SK-N-SH (cell line): ENCODE measurements around the gene DCBLD1. TPM values are rescaled to one million over a fixed set of nuclear protein-coding genes. Genes with fewer than 3 reads are reported as not detected.
A peak's percentile ranks its signal among the peaks of the same experiment; 100 is the strongest.

ENCODE experiments used
- CTCF ChIA-PET: fragments of 300-600, 350-600 bp; formaldehyde crosslinking; extraction: SDS; loops from one replicate; lab custom pipeline; 2021; lab: Yijun Ruan, JAX
- POLR2A ChIA-PET: fragments of 350-600 bp; sonication (Branson Sonifier 250); formaldehyde crosslinking; extraction: SDS; loops from one replicate; lab custom pipeline; 2020; ENCODE audit warnings: antibody characterized with exemption, inconsistent platforms; lab: Yijun Ruan, JAX
- DNase-seq: peaks from one replicate; pipeline ENCODE4 v3.0.0; 2012
- H2AFZ ChIP-seq: fragments of 200-600 bp; sonication (generic); 2 replicates; pipeline ENCODE4 v1.8.1; 2016; ENCODE audit warnings: antibody characterized with exemption, mild to moderate bottlenecking, low read depth
- H3F3A ChIP-seq: fragments of 200-600 bp; sonication (generic); replicated peaks from 2 replicates; pipeline ENCODE3; 2016; ENCODE audit warnings: antibody characterized with exemption, mild to moderate bottlenecking; ENCODE audit not compliant: insufficient read depth
- H3K27ac ChIP-seq, 2 experiments: fragments of 200-500 bp in 1 of 2; fragments of 200-600 bp in 1 of 2; sonication (Bioruptor generic) in 1 of 2; sonication (generic), shearing (Covaris generic) in 1 of 2; 2 replicates each; pipeline versions ENCODE4 v1.5.1 to v1.6.1; 2014 to 2016; ENCODE audit warnings: low read depth in 2 of 2, inconsistent platforms in 1 of 2, low read length in 1 of 2, mild to moderate bottlenecking in 1 of 2, mixed read lengths in 1 of 2
- H3K27me3 ChIP-seq: fragments of 200-600 bp; sonication (generic), shearing (Covaris generic); 2 replicates; pipeline ENCODE4 v1.6.1; 2016; ENCODE audit warnings: mixed run types; ENCODE audit not compliant: insufficient read depth
- H3K36me3 ChIP-seq, 2 experiments: fragments of 200-500 bp in 1 of 2; fragments of 200-600 bp in 1 of 2; sonication (Bioruptor generic) in 1 of 2; sonication (generic) in 1 of 2; replicated peaks in 1 of 2; 2 replicates each; pipeline versions ENCODE3 to v1.5.1; 2014 to 2016; ENCODE audit warnings: low read length in 1 of 2, mild to moderate bottlenecking in 1 of 2; ENCODE audit not compliant: insufficient read depth in 2 of 2, control insufficient read depth in 1 of 2
- H3K4me1 ChIP-seq, 2 experiments: fragments of 200-500 bp in 1 of 2; fragments of 200-600 bp in 1 of 2; sonication (Bioruptor generic) in 1 of 2; sonication (generic), shearing (Covaris generic) in 1 of 2; 2 replicates each; pipeline versions ENCODE4 v1.5.1 to v1.6.1; 2014 to 2016; ENCODE audit warnings: low read depth in 1 of 2, low read length in 1 of 2, mixed run types in 1 of 2; ENCODE audit not compliant: insufficient read depth in 2 of 2, control insufficient read depth in 1 of 2
- H3K4me2 ChIP-seq: fragments of 200-600 bp; sonication (generic), shearing (Covaris generic); 2 replicates; pipeline ENCODE4 v1.6.1; 2017; ENCODE audit warnings: mixed run types
- H3K4me3 ChIP-seq, 2 experiments: fragments of 200-500 bp in 1 of 2; fragments of 200-600 bp in 1 of 2; sonication (Bioruptor generic) in 1 of 2; sonication (generic), shearing (Covaris generic) in 1 of 2; 2 replicates each; pipeline versions ENCODE4 v1.5.1 to v1.8.1; 2014 to 2016; ENCODE audit warnings: low read depth in 2 of 2, inconsistent platforms in 1 of 2, low read length in 1 of 2, mild to moderate bottlenecking in 1 of 2, mixed read lengths in 1 of 2, moderate library complexity in 1 of 2
- H3K79me2 ChIP-seq: fragments of 200-600 bp; sonication (generic); 2 replicates; pipeline ENCODE4 v1.8.1; 2017; ENCODE audit warnings: mild to moderate bottlenecking; ENCODE audit not compliant: insufficient read depth
- H3K9ac ChIP-seq: fragments of 200-600 bp; sonication (generic); 2 replicates; pipeline ENCODE4 v1.6.1; 2017; ENCODE audit warnings: mixed run types
- H3K9me2 ChIP-seq: fragments of 200-600 bp; sonication (generic); 2 replicates; pipeline ENCODE4 v1.6.1; 2017; ENCODE audit warnings: mixed run types
- H3K9me3 ChIP-seq: fragments of 200-600 bp; sonication (generic); 2 replicates; pipeline ENCODE4 v1.6.1; 2017; ENCODE audit warnings: mixed run types, mild to moderate bottlenecking, moderate library complexity
- H4K20me1 ChIP-seq: fragments of 200-600 bp; sonication (generic); 2 replicates; pipeline ENCODE4 v1.6.1; 2017; ENCODE audit warnings: mild to moderate bottlenecking, mixed run types; ENCODE audit not compliant: insufficient read depth
- CHD2 ChIP-seq: fragments of 150-350 bp; IDR thresholded peaks from 2 replicates; pipeline ENCODE4 v1.6.1; 2018; ENCODE audit warnings: low read length; ENCODE audit not compliant: partially characterized antibody
- ELF1 ChIP-seq: IDR thresholded peaks from 2 replicates; pipeline ENCODE4 v1.4.0; 2012
- EZH2phosphoT487 ChIP-seq: fragments of 200-600 bp; sonication (generic); IDR thresholded peaks from 2 replicates; pipeline ENCODE4 v1.6.1; 2017; ENCODE audit warnings: low read depth, mixed run types, mild to moderate bottlenecking, antibody characterized with exemption, moderate library complexity, borderline replicate concordance
- FOSL2 ChIP-seq: IDR thresholded peaks from 2 replicates; pipeline ENCODE4 v1.4.0; 2012; ENCODE audit warnings: low read depth, mild to moderate bottlenecking, moderate library complexity, borderline replicate concordance
- FOXJ3 ChIP-seq: sonication (generic); formaldehyde crosslinking; IDR thresholded peaks from 2 replicates; pipeline ENCODE4 v1.5.1; 2020; ENCODE audit warnings: mild to moderate bottlenecking, missing genetic modification reagents
- JUND ChIP-seq: IDR thresholded peaks from 2 replicates; pipeline ENCODE4 v1.4.0; 2012
- MAX ChIP-seq: IDR thresholded peaks from 2 replicates; pipeline ENCODE4 v1.4.0; 2012; ENCODE audit warnings: low read depth
- MXI1 ChIP-seq: IDR thresholded peaks from 2 replicates; pipeline ENCODE4 v1.6.1; 2012; ENCODE audit warnings: mild to moderate bottlenecking, low read depth, low read length, improper control_type of control experiment
- NFIC ChIP-seq: IDR thresholded peaks from 2 replicates; pipeline ENCODE4 v1.4.0; 2012; ENCODE audit warnings: borderline replicate concordance
- NRF1 ChIP-seq: IDR thresholded peaks from 2 replicates; pipeline ENCODE4 v1.6.1; 2012; ENCODE audit warnings: low read depth, mild to moderate bottlenecking, low read length
- POLR2AphosphoS5 ChIP-seq: IDR thresholded peaks from 2 replicates; pipeline ENCODE4 v1.6.1; 2012; ENCODE audit warnings: low read depth, low read length
- RCOR1 ChIP-seq: fragments of 150-350 bp; IDR thresholded peaks from 2 replicates; pipeline ENCODE4 v1.6.1; 2017; ENCODE audit warnings: antibody characterized with exemption, low read length
- RFX5 ChIP-seq: IDR thresholded peaks from 2 replicates; pipeline ENCODE4 v1.6.1; 2012; ENCODE audit warnings: mild to moderate bottlenecking, improper control_type of control experiment, low read length
- SMC3 ChIP-seq: IDR thresholded peaks from 2 replicates; pipeline ENCODE4 v1.6.1; 2012; ENCODE audit warnings: low read depth, low read length, improper control_type of control experiment
- TAF1 ChIP-seq: IDR thresholded peaks from 2 replicates; pipeline ENCODE4 v1.6.1; 2012; ENCODE audit warnings: low read depth, mild to moderate bottlenecking, low read length, moderate library complexity, borderline replicate concordance
- TCF12 ChIP-seq: IDR thresholded peaks from 2 replicates; pipeline ENCODE4 v1.4.0; 2012
- TEAD4 ChIP-seq: IDR thresholded peaks from 2 replicates; pipeline ENCODE4 v1.4.0; 2012; ENCODE audit warnings: mild to moderate bottlenecking, borderline replicate concordance; ENCODE audit not compliant: insufficient read depth
- YY1 ChIP-seq: IDR thresholded peaks from 2 replicates; pipeline ENCODE4 v1.4.0; 2012; ENCODE audit warnings: low read depth, mild to moderate bottlenecking
- ZBTB33 ChIP-seq: IDR thresholded peaks from 2 replicates; pipeline ENCODE4 v1.4.0; 2012; ENCODE audit warnings: low read depth, borderline replicate concordance
- WGBS: methylation state at CpG from one replicate; pipeline ENCODE4 v1.1.6; 2017; ENCODE audit warnings: low lambda C conversion rate; 5-methylcytosine and 5-hydroxymethylcytosine counted together
- polyA plus RNA-seq, 3 experiments: library from polyadenylated mRNA; depleted of rRNA; stranded (reverse); fragments of >200 nt; gene quantifications; 2 replicates each; pipeline ENCODE4 v1.2.3, GENCODE V29; 2012

The DCBLD1 gene
- polyA plus RNA-seq, 1 of the 3 experiments (the other 2 are of a cell fraction), result 82.2 TPM

GRCh38 chr6:117446861-117447260 is 35.6 kb upstream of the DCBLD1 start:
- H2AFZ ChIP-seq, result no peak overlapping the region

DNA sequence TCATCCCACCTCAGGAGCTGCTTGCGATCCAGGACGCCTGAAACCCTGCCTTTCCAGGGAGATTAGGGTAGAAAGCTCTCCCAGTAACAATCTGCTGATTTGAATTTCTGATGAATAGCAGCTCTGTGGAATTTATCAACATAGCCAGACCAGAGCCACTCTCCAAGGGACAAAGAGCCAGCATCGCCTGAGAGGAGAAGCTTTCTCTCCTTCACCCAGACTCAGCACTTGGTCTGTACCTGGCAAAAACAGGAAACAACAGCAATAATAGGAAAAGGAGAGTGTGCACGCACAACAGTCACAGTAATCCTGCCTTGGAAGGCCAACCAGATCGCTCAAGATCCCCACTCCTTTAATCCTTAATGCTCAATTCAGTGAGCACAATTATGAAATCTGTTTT is 34.5 kb upstream of the DCBLD1 start:
- H3K9ac ChIP-seq, result peak overlapping the region; percentile 36; the same call in 1 of the 2 replicates
- ChIA-PET POLR2A (no interaction called here), CTCF (interaction anchor here (1.2 to 5.7 kb wide), 3 partner anchors 102 to 1133 kb away, joined by 3 to 108 read pairs (median 4); partner anchors contain the start of gene GOPC)
- H3K27me3 ChIP-seq, result no peaks in the 10 kb centered on the region
- peaks cover 0 to 33% of the 10 kb centered on the region in 2 experiments; a peak in 3 of 4 replicates for H3K4me1 ChIP-seq
- H4K20me1 ChIP-seq, result no peaks in the 10 kb centered on the region
- no peaks in the 10 kb centered on the region for H3K9me3 ChIP-seq
- peak overlapping the region; percentile 67 for H2AFZ ChIP-seq
- 51% methylated on average over 5 of the region's 5 CpGs for WGBS
- H3K4me2 ChIP-seq, result peak overlapping the region; percentile 79
- no peak overlapping the region for H3K4me3 ChIP-seq
- peak overlapping the region; percentile 75 to 96; a peak in 3 of 4 replicates for H3K27ac ChIP-seq
- TF ChIP-seq FOSL2, result no peak
- no peak for TF ChIP-seq MXI1
- no peaks in the 10 kb centered on the region for H3K36me3 ChIP-seq
- peaks cover 8% of the 10 kb centered on the region for H3F3A ChIP-seq
- no peak for DNase-seq
- H3K79me2 ChIP-seq, result no peaks in the 10 kb centered on the region
- no peaks in the 10 kb centered on the region for H3K9me2 ChIP-seq

More at GRCh38 chr6:117446861-117447260, 35.6 kb upstream of the DCBLD1 start:
- peaks cover 14% of the 10 kb centered on the region for H3F3A ChIP-seq
- H3K36me3 ChIP-seq, result no peaks in the 10 kb centered on the region
- peaks cover 0 to 33% of the 10 kb centered on the region in 2 experiments; a peak in 3 of 4 replicates for H3K4me1 ChIP-seq
- peak overlapping the region in 1 of 2 experiments; percentile 96; a peak in 2 of 4 replicates for H3K27ac ChIP-seq
- H3K4me2 ChIP-seq, result no peak overlapping the region
- H3K9me3 ChIP-seq, result no peaks in the 10 kb centered on the region
- WGBS, result 59% methylated on average over 3 of the region's 3 CpGs
- H4K20me1 ChIP-seq, result no peaks in the 10 kb centered on the region
- no peak overlapping the region; the same call in 1 of the 2 replicates for H3K9ac ChIP-seq
- CTCF ChIA-PET, result interaction anchor here (5.7 kb wide), 1 partner anchor 158 kb away, joined by 108 read pairs; the partner anchor contains the start of gene GOPC
- H3K4me3 ChIP-seq, result no peak overlapping the region
- DNase-seq, result no peak
- POLR2A ChIA-PET, result no interaction called here
- no peaks in the 10 kb centered on the region for H3K79me2 ChIP-seq
- TF ChIP-seq JUND (no peak), ELF1 (no peak), CHD2 (no peak)
- TF ChIP-seq, all 33 proteins: peak for 0
- H3K27me3 ChIP-seq, result no peaks in the 10 kb centered on the region
- no peaks in the 10 kb centered on the region for H3K9me2 ChIP-seq

- Histone ChIP-seq H3K27ac (peak overlapping the region; percentile 90 to 96; a peak in 3 of 4 replicates), H3K79me2 (no peaks in the 10 kb centered on the region), H3K9ac (peak overlapping the region; percentile 63; the same call in 1 of the 2 replicates), H3K9me2 (no peaks in the 10 kb centered on the region), H2AFZ (peak overlapping the region; percentile 91; the same call in 1 of the 2 replicates), H4K20me1 (no peaks in the 10 kb centered on the region), H3K9me3 (no peaks in the 10 kb centered on the region), H3F3A (peaks cover 8% of the 10 kb centered on the region), H3K27me3 (no peaks in the 10 kb centered on the region), H3K4me1 (peaks cover 0 to 33% of the 10 kb centered on the region in 2 experiments; a peak in 3 of 4 replicates), H3K36me3 (no peaks in the 10 kb centered on the region), H3K4me2 (peak overlapping the region; percentile 79), H3K4me3 (peak overlapping the region in 1 of 2 experiments; percentile 47; a peak in 1 of 4 replicates)
- no peak for DNase-seq
- WGBS, result 2% methylated on average over 6 of the region's 6 CpGs
- POLR2A ChIA-PET, result no interaction called here
- CTCF ChIA-PET, result interaction anchor here (0.8 to 5.7 kb wide), 20 partner anchors 8 to 1132 kb away, joined by 3 to 108 read pairs (median 7); partner anchors contain the start of genes GOPC and ROS1
- TF ChIP-seq POLR2AphosphoS5 (peak; percentile 70; the same call in 1 of the 2 replicates), RFX5 (no peak), FOSL2 (peak; percentile 93), YY1 (0 out of 2 replicates have a peak, but pooled peaks have one; percentile 44), TAF1 (peak; percentile 44; the same call in 1 of the 2 replicates), RCOR1 (no peak), SMC3 (no peak), TEAD4 (peak; percentile 95), ZBTB33 (peak; percentile 40; the same call in 1 of the 2 replicates), MAX (peak; percentile 70; the same call in 1 of the 2 replicates), ELF1 (no peak), TCF12 (peak; percentile 91), EZH2phosphoT487 (no peak), FOXJ3 (CRISPR knock-in tag) (no peak), NFIC (peak; percentile 95), NRF1 (no peak)
Observed at GRCh38 chr6:117448732-117449485, 33.6 kb upstream of the DCBLD1 start.
